SK-N-SH (cell line): ENCODE measurements around the gene MAP2K3.

ENCODE experiments used
- EZH2phosphoT487 ChIP-seq: fragments of 200-600 bp; sonication (generic); IDR thresholded peaks from 2 replicates; pipeline ENCODE4 v1.6.1; 2017; ENCODE audit warnings: low read depth, mixed run types, mild to moderate bottlenecking, antibody characterized with exemption, moderate library complexity, borderline replicate concordance
- TF ChIP-seq, protein P1 (sequence below): fragments of 150-350 bp; IDR thresholded peaks from 2 replicates; pipeline ENCODE4 v1.6.1; 2017; ENCODE audit warnings: antibody characterized with exemption, low read length, low read depth, borderline replicate concordance
- TF ChIP-seq, protein P2 (sequence below): fragments of 200-600 bp; sonication (generic); IDR thresholded peaks from 2 replicates; pipeline ENCODE4 v1.6.1; 2017; ENCODE audit warnings: antibody characterized with exemption, mild to moderate bottlenecking, moderate library complexity

DNA sequence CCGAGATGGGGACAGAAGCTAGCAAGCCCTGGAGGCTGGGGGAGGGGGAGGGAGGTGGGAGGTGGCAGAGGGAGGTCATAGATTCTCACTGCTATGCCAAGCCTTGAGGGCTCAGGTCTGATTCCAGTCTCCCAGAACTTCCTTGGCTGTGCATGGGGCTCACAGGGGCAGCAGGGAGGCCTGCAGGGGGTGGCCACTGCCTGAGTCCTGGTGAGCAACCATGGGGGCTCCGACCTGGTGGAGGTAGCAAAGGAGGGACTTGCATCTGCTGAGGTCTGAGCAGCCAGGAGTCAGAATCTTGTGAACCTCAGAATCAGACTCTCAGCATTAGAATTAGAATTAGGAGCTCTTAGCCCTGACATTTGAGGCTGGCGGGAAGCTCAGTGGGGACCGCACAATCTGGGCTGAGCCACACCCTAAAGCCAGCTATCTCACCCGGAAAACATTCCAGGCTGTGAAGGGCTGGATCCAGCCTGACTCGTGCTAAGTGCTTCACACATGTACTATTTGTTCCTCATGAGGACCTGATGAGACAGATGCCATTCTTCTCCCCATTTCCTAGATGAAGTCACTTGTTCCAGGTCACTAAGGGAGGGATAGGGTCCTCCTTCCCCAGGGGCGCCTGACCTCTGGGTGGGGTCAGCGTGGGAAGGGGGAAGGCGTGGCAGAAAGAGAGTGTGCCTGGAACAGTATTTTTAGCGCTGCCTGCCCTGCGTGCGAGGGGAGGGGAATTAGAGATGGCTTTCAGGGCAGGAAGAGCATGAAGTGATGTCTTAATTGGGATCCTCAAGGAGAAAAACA lies 74.4 kb downstream of the MAP2K3 start:
- no peak for TF ChIP-seq EZH2phosphoT487
- TF ChIP-seq, protein P1, sequence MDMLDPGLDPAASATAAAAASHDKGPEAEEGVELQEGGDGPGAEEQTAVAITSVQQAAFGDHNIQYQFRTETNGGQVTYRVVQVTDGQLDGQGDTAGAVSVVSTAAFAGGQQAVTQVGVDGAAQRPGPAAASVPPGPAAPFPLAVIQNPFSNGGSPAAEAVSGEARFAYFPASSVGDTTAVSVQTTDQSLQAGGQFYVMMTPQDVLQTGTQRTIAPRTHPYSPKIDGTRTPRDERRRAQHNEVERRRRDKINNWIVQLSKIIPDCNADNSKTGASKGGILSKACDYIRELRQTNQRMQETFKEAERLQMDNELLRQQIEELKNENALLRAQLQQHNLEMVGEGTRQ: no peak
- TF ChIP-seq, protein P2, sequence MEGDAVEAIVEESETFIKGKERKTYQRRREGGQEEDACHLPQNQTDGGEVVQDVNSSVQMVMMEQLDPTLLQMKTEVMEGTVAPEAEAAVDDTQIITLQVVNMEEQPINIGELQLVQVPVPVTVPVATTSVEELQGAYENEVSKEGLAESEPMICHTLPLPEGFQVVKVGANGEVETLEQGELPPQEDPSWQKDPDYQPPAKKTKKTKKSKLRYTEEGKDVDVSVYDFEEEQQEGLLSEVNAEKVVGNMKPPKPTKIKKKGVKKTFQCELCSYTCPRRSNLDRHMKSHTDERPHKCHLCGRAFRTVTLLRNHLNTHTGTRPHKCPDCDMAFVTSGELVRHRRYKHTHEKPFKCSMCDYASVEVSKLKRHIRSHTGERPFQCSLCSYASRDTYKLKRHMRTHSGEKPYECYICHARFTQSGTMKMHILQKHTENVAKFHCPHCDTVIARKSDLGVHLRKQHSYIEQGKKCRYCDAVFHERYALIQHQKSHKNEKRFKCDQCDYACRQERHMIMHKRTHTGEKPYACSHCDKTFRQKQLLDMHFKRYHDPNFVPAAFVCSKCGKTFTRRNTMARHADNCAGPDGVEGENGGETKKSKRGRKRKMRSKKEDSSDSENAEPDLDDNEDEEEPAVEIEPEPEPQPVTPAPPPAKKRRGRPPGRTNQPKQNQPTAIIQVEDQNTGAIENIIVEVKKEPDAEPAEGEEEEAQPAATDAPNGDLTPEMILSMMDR: no peak
